Parathyroid adenoma (tissue), 2 donors: ENCODE measurements around the gene LELP1.

ENCODE experiments used
- H2AFZ ChIP-seq: fragments of 300-600 bp; sonication (generic); one replicate; pipeline ENCODE4 v1.7.0; 2017; ENCODE audit warnings: antibody characterized with exemption, mild to moderate bottlenecking
- H3K27ac ChIP-seq: fragments of 300-600 bp; sonication (generic); one replicate; pipeline ENCODE4 v1.7.0; 2017
- H3K27me3 ChIP-seq: fragments of 300-600 bp; sonication (generic); one replicate; pipeline ENCODE4 v1.7.0; 2017; ENCODE audit warnings: low read length; ENCODE audit not compliant: control insufficient read depth, insufficient read depth
- H3K36me3 ChIP-seq: fragments of 300-600 bp; sonication (generic); one replicate; pipeline ENCODE4 v1.7.0; 2017; ENCODE audit warnings: low read length; ENCODE audit not compliant: control insufficient read depth, insufficient read depth
- H3K4me1 ChIP-seq: fragments of 300-600 bp; sonication (generic); one replicate; pipeline ENCODE4 v1.7.0; 2017; ENCODE audit warnings: control low read depth
- H3K4me2 ChIP-seq: fragments of 300-600 bp; sonication (generic); one replicate; pipeline ENCODE4 v1.7.0; 2017; ENCODE audit warnings: low read length
- H3K4me3 ChIP-seq: fragments of 300-600 bp; sonication (generic); one replicate; pipeline ENCODE4 v1.7.0; 2017; ENCODE audit warnings: low read depth, low read length
- H3K79me2 ChIP-seq: fragments of 300-600 bp; sonication (generic); one replicate; pipeline ENCODE4 v1.7.0; 2017; ENCODE audit warnings: control low read depth
- H3K9ac ChIP-seq: fragments of 300-600 bp; sonication (generic); one replicate; pipeline ENCODE4 v1.7.0; 2017; ENCODE audit warnings: mild to moderate bottlenecking
- H3K9me3 ChIP-seq: fragments of 300-600 bp; sonication (generic); one replicate; pipeline ENCODE4 v1.7.0; 2017; ENCODE audit warnings: low read length; ENCODE audit not compliant: control insufficient read depth
- TF ChIP-seq, protein P1 (sequence below): fragments of 300-600 bp; sonication (generic); IDR thresholded peaks from one replicate; pipeline ENCODE4 v1.7.0; 2017; ENCODE audit warnings: antibody characterized with exemption, mild to moderate bottlenecking
- donor health status: primary hyperparathyroidism.

LELP1 gene

DNA sequence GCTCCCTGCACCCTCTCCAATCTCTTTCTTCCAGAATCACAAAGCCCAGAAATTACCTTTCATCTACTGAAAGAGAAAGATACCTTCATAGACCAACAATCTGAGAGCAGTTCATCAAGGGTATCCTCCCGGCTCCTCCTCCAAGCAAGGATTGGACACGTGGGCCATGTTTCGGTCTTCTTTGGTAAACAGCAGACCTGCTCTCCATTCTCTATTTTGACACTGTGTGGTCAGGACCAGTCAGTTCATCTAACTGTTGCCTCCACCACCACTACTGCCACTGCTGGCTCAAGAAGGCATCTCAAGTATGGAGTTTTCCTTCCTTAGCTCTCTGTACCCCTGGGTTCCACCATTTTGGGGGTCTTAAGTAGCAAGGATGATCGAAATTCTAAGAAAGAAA, 8.0 kb upstream of the LELP1 start:
- no peaks in the 10 kb centered on the region for H3K9me3 ChIP-seq
- H3K4me3 ChIP-seq = no peak overlapping the region
- no peaks in the 10 kb centered on the region for H3K4me1 ChIP-seq
- H3K36me3 ChIP-seq = no peaks in the 10 kb centered on the region
- no peak overlapping the region for H2AFZ ChIP-seq
- no peaks in the 10 kb centered on the region for H3K79me2 ChIP-seq
- no peak overlapping the region for H3K4me2 ChIP-seq
- TF ChIP-seq, protein P1, sequence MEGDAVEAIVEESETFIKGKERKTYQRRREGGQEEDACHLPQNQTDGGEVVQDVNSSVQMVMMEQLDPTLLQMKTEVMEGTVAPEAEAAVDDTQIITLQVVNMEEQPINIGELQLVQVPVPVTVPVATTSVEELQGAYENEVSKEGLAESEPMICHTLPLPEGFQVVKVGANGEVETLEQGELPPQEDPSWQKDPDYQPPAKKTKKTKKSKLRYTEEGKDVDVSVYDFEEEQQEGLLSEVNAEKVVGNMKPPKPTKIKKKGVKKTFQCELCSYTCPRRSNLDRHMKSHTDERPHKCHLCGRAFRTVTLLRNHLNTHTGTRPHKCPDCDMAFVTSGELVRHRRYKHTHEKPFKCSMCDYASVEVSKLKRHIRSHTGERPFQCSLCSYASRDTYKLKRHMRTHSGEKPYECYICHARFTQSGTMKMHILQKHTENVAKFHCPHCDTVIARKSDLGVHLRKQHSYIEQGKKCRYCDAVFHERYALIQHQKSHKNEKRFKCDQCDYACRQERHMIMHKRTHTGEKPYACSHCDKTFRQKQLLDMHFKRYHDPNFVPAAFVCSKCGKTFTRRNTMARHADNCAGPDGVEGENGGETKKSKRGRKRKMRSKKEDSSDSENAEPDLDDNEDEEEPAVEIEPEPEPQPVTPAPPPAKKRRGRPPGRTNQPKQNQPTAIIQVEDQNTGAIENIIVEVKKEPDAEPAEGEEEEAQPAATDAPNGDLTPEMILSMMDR = no peak
- H3K27ac ChIP-seq = no peak overlapping the region
- no peak overlapping the region for H3K9ac ChIP-seq
- no peaks in the 10 kb centered on the region for H3K27me3 ChIP-seq

- TF ChIP-seq, protein P1 = no peak
- no peaks in the 10 kb centered on the region for H3K27me3 ChIP-seq
Observed at GRCh38 chr1:153202006-153202405, 1.2 kb upstream of the LELP1 start.

GRCh38 chr1:153206631-153207030, 3.4 kb downstream of the LELP1 start:
- TF ChIP-seq, protein P1 = no peak
- Histone ChIP-seq H2AFZ (no peak overlapping the region), H3K9ac (no peak overlapping the region), H3K36me3 (no peaks in the 10 kb centered on the region), H3K4me1 (no peaks in the 10 kb centered on the region), H3K4me3 (no peak overlapping the region), H3K27ac (no peak overlapping the region), H3K4me2 (no peak overlapping the region), H3K27me3 (no peaks in the 10 kb centered on the region), H3K9me3 (no peaks in the 10 kb centered on the region), H3K79me2 (no peaks in the 10 kb centered on the region)

More at GRCh38 chr1:153202006-153202405, 1.2 kb upstream of the LELP1 start:
- Histone ChIP-seq H3K36me3 (no peaks in the 10 kb centered on the region), H2AFZ (no peak overlapping the region), H3K79me2 (no peaks in the 10 kb centered on the region), H3K9ac (no peak overlapping the region), H3K9me3 (no peaks in the 10 kb centered on the region), H3K27ac (no peak overlapping the region), H3K4me2 (no peak overlapping the region), H3K4me3 (no peak overlapping the region), H3K4me1 (no peaks in the 10 kb centered on the region)

DNA sequence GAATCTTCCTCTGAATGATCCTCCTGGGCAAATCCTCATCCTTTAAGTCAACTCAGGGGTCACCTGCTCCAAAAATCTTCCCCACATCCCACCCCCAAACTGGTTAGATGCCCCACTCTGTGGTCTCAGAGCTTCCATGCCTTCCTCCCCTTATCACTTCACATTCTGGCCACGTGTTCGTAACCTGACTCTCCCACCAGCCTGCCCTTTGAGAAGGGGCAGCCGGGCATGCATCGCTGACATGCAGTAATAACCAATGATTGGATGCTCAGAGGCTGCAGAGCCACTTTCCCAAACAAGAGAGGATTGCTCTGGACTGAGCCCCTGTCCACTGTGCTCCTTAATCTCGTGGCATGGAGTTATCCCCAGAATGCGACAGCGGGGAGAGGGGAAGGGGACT, 7.0 kb downstream of the LELP1 start:
- TF ChIP-seq, protein P1 = no peak
- no peaks in the 10 kb centered on the region for H3K36me3 ChIP-seq
- H3K27me3 ChIP-seq = no peaks in the 10 kb centered on the region
- H3K9ac ChIP-seq = no peak overlapping the region
- no peak overlapping the region for H3K27ac ChIP-seq
- H3K4me1 ChIP-seq = no peaks in the 10 kb centered on the region
- H2AFZ ChIP-seq = no peak overlapping the region
- H3K4me2 ChIP-seq = no peak overlapping the region
- H3K4me3 ChIP-seq = no peak overlapping the region
- no peaks in the 10 kb centered on the region for H3K9me3 ChIP-seq
- H3K79me2 ChIP-seq = no peaks in the 10 kb centered on the region

- H3K27ac ChIP-seq = no peak overlapping the region
- H3K4me3 ChIP-seq = no peak overlapping the region
- H3K4me1 ChIP-seq = no peaks in the 10 kb centered on the region
- no peak overlapping the region for H3K4me2 ChIP-seq
- no peaks in the 10 kb centered on the region for H3K9me3 ChIP-seq
- H3K27me3 ChIP-seq = no peaks in the 10 kb centered on the region
- TF ChIP-seq, protein P1 = no peak
- no peaks in the 10 kb centered on the region for H3K79me2 ChIP-seq
- H3K9ac ChIP-seq = no peak overlapping the region
- no peaks in the 10 kb centered on the region for H3K36me3 ChIP-seq
- H2AFZ ChIP-seq = no peak overlapping the region
Observed at GRCh38 chr1:153212201-153212600, 9.0 kb downstream of the LELP1 start.
